Dendritic cell treated with granulocyte-macrophage colony-stimulating factor and Interleukin-4, amounts not matched to agents 40 ng/mL and 50 ng/mL, for 4 days (primary cell): Measurements from ENCODE around the gene TSPAN19.

Experiments
- H3K27ac Mint-ChIP-seq: one replicate; pipeline ENCODE4 v1.8.0; 2022; ENCODE audit warnings: mild to moderate bottlenecking, mixed read lengths
- H3K27me3 Mint-ChIP-seq: one replicate; pipeline ENCODE4 v1.8.0; 2022; ENCODE audit warnings: mild to moderate bottlenecking, mixed read lengths
- H3K36me3 Mint-ChIP-seq: one replicate; pipeline ENCODE4 v1.8.0; 2022; ENCODE audit warnings: low read depth, mixed read lengths
- H3K4me1 Mint-ChIP-seq: one replicate; pipeline ENCODE4 v1.8.0; 2022; ENCODE audit warnings: low read depth, mixed read lengths
- H3K4me3 Mint-ChIP-seq: one replicate; pipeline ENCODE4 v1.8.0; 2022; ENCODE audit warnings: mild to moderate bottlenecking, moderate library complexity, mixed read lengths
- H3K9me3 Mint-ChIP-seq: one replicate; pipeline ENCODE4 v1.8.0; 2022; ENCODE audit warnings: mixed read lengths
- intact Hi-C: fragments of 100-400 bp; cut with micrococcal nuclease; formaldehyde crosslinking; loops from one replicate; pipeline ENCODE4 v1.15.0; 2022

TSPAN19 gene

GRCh38 chr12:84986117-84986516 lies 50.0 kb downstream of the TSPAN19 start:
- Mint-ChIP-seq H3K4me3 (no peak overlapping the region), H3K36me3 (no peaks in the 10 kb centered on the region), H3K27me3 (no peaks in the 10 kb centered on the region), H3K27ac (no peak overlapping the region), H3K9me3 (no peaks in the 10 kb centered on the region), H3K4me1 (no peaks in the 10 kb centered on the region)
- intact Hi-C loops, result no loop called here

DNA sequence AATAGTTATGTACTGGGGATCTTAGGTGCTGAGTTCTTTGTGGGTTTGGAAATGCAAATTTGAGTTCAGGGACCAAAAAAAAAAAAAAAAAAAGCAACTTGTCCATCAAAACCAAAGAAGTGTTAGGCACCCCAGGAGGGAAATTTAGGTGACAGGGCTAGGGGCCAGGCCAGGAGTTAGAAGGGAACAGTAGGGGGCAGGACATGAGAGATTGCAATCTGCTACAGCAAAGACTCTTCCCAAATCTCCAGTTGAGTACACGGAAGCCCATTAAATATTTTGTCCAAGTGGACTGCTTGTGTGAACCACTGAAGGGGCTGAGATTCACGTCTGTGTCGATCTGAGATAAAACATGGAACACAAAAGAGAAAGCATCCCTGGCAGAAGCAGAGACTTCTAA lies 52.8 kb downstream of the TSPAN19 start:
- Mint-ChIP-seq H3K9me3 (no peaks in the 10 kb centered on the region), H3K4me3 (no peak overlapping the region), H3K4me1 (no peaks in the 10 kb centered on the region), H3K27me3 (no peaks in the 10 kb centered on the region), H3K36me3 (no peaks in the 10 kb centered on the region), H3K27ac (no peak overlapping the region)
- intact Hi-C loops, result no loop called here

DNA sequence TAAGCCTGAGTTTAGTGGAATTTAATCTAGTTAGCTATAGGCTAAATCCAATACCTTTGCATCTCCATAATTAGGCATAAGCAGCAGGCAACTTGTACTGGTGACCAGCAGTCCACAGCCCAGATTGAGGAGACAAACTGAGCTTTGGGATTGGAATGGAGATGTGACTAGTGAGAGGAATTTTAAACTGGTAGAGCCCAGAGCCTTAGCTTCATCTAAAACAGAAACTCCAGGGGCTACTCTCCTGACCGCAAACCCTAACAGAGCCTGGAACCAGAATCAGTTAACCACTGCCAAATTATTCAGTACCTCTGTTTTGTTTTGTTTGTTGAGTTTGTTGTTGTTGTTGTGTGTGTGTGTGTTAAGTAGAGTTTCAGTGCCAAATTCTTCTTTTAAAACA lies 53.2 kb downstream of the TSPAN19 start:
- intact Hi-C loops, result no loop called here
- Mint-ChIP-seq H3K4me3 (no peak overlapping the region), H3K36me3 (no peaks in the 10 kb centered on the region), H3K4me1 (no peaks in the 10 kb centered on the region), H3K27ac (no peak overlapping the region), H3K27me3 (no peaks in the 10 kb centered on the region), H3K9me3 (no peaks in the 10 kb centered on the region)

GRCh38 chr12:84978921-84979320 lies 57.2 kb downstream of the TSPAN19 start:
- Mint-ChIP-seq H3K27me3 (no peaks in the 10 kb centered on the region), H3K4me3 (no peak overlapping the region), H3K36me3 (no peaks in the 10 kb centered on the region), H3K4me1 (no peaks in the 10 kb centered on the region), H3K27ac (no peak overlapping the region), H3K9me3 (no peaks in the 10 kb centered on the region)
- intact Hi-C loops, result no loop called here

GRCh38 chr12:84976133-84976532 lies 59.9 kb downstream of the TSPAN19 start:
- Mint-ChIP-seq H3K4me1 (no peaks in the 10 kb centered on the region), H3K27ac (no peak overlapping the region), H3K27me3 (no peaks in the 10 kb centered on the region), H3K9me3 (no peaks in the 10 kb centered on the region), H3K36me3 (no peaks in the 10 kb centered on the region), H3K4me3 (no peak overlapping the region)
- intact Hi-C loops, result no loop called here

DNA sequence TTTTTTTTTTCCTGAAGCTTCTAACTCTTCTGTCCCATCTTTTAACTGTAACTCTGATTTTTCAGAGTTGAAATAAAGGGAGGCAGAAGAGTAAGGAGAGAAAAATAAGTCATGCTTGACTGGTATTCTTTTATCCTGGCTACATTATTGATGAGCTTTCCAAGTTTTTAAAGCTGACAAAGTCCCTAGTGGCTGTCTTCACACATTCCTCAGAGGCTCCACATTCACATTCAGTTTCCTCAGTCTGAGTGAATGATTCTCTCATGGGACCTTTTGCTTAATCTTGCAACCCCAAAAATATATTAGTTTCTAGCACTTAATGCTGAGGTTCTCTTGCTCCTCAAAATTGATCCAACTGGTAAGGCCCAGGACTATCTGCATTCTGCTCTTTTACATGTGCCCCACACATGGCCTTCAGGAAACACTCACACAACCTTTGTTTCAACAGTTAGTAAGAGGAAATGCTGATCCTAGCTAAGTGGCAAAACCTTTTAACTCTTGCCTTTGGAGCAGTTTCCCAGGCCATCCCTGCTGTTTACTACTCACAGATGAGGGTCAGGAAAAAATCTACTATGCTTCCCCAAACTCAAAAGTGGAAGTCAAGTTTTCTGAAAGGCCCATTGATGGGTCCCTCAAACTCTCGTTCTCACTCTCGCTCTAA lies 61.8 kb downstream of the TSPAN19 start:
- H3K36me3 Mint-ChIP-seq, result no peaks in the 10 kb centered on the region
- H3K4me3 Mint-ChIP-seq, result no peak overlapping the region
- H3K27me3 Mint-ChIP-seq, result no peaks in the 10 kb centered on the region
- intact Hi-C loops, result no loop called here
- no peaks in the 10 kb centered on the region for H3K9me3 Mint-ChIP-seq
- no peaks in the 10 kb centered on the region for H3K4me1 Mint-ChIP-seq
- no peak overlapping the region for H3K27ac Mint-ChIP-seq

DNA sequence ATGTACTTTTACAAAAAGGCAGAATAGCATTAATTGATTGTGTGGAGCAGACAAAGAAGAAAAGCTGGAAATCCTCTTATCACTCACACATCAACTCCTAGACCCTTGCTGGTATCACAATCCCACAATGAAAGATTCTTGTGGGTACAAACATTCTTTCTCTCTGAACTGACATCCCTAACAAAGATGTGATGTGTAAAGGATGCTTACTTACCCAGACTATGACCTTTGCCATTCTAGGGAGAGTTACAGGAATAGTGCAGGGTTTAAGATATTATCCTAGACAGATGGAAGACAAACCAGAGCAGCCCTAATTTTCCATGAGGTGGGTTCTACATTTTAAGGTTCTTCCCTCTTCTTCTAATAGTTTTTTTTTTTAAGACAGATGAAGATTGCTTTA lies 63.1 kb downstream of the TSPAN19 start:
- Mint-ChIP-seq H3K4me3 (no peak overlapping the region), H3K27me3 (no peaks in the 10 kb centered on the region), H3K4me1 (no peaks in the 10 kb centered on the region), H3K9me3 (no peaks in the 10 kb centered on the region), H3K27ac (no peak overlapping the region), H3K36me3 (no peaks in the 10 kb centered on the region)
- intact Hi-C loops, result no loop called here

GRCh38 chr12:84969226-84969625 lies 66.9 kb downstream of the TSPAN19 start:
- no peaks in the 10 kb centered on the region for H3K27me3 Mint-ChIP-seq
- intact Hi-C loops, result no loop called here
- no peak overlapping the region for H3K27ac Mint-ChIP-seq
- no peaks in the 10 kb centered on the region for H3K4me1 Mint-ChIP-seq
- H3K9me3 Mint-ChIP-seq, result no peaks in the 10 kb centered on the region
- H3K36me3 Mint-ChIP-seq, result no peaks in the 10 kb centered on the region
- H3K4me3 Mint-ChIP-seq, result no peak overlapping the region
